HG02981 (cell line): ENCODE results near the gene CAMTA1.

Source experiments
- ATAC-seq: cut with Tn5 transposase; IDR thresholded peaks from one replicate; pipeline ENCODE4 v1.9.1; 2021; ENCODE audit warnings: mild to moderate bottlenecking, moderate library complexity; ENCODE audit not compliant: unreplicated experiment

The CAMTA1 gene

DNA sequence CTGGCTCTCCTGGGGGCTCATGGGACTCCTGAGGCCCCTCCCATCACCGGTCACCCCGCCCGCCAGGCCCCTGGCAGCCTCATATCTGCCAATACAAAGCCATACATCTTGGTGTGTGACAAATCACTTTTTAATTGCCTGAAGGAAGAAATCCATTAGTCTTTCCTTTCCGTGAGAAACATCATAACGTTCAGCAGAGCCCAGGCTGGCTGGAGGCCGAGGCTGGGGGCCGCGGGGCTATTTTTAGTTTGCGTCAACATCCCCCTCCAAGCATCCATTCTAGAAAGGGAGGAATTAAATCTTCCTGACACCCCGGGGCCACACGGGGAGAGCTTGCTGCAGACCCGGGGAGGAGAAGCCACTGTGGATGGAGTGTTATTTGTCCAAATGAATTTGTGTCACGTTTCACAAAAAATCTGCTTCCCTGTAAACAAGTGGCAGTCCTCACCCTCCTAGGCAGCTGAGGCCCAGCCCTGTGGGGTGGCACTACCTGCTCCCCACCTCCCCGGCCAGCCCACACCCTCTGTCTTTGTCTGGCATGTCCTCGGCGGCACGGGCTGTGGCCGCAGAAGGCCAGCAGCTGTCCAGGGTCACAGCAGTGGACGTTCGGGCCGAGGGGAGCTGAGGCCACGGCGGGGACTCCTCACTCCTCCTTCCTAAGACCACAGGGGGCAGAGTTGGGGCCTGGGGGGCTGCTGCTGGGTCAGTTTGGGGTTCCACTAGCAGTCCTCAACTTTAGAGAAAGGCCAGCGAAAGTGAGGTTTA is 749.0 kb downstream of the CAMTA1 start:
- ATAC-seq: no peak

DNA sequence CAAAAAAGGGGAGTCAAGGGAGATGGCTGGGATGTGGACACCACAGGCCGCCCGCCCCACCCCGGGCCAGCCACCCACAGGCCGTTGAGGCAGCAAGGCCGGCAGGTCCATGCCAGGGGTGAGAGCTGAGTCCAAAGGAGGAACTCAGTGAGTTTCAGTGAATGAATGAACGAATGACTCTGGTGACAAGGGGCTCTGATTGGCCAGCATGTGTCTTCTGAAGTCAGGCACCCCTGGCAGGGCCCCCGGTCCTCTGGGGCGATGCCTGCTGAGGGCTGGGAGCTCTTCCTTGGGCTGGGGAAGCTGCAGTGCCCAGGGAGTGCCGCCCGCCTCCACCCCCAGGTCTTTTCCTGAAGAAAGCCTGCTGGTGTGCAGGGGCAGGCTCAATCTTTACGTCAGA is 749.8 kb downstream of the CAMTA1 start:
- no peak for ATAC-seq

GRCh38 chr1:7535934-7536878 is 751.0 kb downstream of the CAMTA1 start:
- ATAC-seq: no peak

GRCh38 chr1:7536891-7537591 is 751.8 kb downstream of the CAMTA1 start:
- no peak for ATAC-seq

DNA sequence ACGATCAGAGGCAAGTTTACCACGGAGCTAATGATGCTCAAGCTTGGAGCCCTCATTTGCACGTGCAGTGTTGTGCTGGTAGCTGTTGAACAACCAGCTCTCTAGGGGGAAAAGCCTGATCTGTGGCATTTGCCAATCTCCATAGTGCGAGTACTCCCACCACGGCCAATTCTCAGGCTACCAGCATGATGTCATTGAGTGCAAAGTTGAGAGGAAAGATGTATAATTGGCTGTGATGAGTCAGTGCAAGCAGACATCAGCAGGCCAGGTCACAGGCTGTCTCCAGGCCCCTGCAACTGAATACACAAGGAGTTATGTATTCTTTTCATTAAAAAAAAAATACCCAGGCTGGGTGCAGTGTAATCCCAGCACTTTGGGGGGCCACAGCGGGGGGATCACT is 752.8 kb downstream of the CAMTA1 start:
- ATAC-seq: no peak

DNA sequence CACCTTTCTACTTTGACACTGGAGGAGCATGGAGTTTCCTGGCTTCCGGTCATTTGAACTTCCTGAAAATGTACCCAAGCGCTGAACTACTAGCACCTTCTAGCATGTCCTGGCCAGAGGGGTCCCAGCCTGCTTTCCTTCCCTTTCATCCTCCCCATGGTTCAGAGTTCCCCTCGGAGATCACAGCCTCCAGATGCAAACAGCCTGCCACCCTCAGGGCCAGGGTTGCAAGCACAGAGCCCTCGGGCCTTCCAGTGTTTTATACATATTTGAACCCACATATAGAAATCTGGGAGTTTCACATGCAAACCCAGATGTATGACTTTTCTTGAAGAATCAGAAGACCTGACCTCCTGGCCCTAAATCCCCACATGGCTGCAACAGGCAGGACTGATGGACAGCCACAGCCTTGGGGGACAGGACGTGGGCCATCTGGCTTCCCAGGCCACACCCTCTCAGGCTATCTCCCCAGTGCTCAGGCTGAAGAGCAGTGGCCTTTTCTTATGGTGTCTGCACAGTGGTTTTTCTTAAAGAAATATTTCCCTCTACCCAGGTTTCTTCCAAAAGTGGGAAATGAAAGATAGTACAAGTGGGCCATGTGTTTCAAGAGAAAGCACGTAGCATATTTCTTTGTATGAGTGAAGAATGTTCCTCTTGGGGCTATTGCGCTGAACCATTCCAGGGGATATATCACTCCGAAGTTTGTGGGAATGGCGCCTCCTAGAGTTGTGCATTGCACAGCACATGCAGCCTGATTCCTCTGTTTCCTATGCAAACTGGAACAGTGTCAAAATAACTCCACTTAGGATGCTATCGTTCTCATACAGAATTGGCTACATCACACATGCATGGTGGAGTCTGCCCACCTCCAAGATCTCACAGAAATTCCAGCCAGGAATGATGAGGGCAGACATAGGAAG is 753.9 kb downstream of the CAMTA1 start:
- no peak for ATAC-seq

DNA sequence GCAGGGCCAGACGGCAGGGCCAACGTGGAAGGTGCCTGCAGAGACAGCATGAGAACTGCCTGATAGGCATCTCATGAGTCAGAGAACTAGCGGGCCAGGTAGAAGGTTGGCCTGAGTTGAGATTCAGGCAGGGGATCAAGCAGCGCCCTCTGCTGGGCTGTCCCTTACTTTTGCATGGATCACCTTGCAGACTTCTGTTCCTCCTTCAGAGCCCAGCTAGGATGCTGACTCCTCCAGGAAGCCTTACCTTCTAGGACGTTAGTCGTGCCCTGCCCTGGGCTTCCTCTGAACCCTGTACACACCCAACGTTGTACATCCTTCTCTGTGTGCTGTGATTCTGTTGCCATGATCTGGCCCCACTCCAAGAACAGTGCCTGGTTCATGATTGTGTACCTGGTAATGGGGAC is 754.5 kb downstream of the CAMTA1 start:
- ATAC-seq: no peak

DNA sequence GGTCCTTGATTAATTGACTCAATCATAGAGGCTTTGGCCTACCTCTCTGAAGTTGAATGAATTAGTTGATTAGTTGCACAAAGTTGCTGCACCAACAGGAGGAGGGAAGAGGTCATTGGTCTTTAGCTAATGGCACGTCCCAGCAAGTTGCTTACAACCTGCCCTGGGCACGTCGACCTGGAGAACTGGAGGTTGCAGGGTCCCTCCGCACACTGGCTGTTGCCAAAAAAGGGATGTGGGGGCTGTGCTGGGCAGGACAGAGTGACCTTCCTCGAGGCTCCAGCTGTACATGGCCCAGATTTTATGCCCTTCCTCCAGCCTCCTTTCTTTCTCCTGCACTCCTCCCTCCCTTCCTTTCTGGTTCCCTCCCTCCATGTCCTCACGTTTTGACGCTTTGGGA is 755.6 kb downstream of the CAMTA1 start:
- ATAC-seq: no peak

- no peak for ATAC-seq
These were observed 756.4 kb downstream of the CAMTA1 start for GRCh38 chr1:7541629-7542028.

DNA sequence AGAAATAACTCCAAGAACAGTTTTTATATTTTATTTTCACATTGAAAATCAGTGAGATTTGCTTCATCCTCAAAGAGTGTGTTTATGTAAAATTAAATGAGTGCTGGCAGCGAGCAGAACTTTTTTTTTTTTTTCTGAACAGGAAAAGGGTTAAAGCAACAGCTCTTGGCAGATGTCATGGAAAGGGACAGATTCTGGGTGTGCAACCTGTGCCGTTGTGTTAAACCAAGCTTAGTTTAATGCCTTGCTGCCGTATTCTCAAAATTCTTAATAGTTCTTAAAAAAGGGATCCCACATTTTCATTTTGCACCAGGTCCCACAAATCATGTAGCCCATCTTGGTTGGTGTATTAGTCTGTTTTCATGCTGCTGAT is 758.5 kb downstream of the CAMTA1 start:
- no peak for ATAC-seq

GRCh38 chr1:7549277-7550161 is 764.3 kb downstream of the CAMTA1 start:
- no peak for ATAC-seq

- no peak for ATAC-seq
These were observed 765.1 kb downstream of the CAMTA1 start for GRCh38 chr1:7550261-7550865.

DNA sequence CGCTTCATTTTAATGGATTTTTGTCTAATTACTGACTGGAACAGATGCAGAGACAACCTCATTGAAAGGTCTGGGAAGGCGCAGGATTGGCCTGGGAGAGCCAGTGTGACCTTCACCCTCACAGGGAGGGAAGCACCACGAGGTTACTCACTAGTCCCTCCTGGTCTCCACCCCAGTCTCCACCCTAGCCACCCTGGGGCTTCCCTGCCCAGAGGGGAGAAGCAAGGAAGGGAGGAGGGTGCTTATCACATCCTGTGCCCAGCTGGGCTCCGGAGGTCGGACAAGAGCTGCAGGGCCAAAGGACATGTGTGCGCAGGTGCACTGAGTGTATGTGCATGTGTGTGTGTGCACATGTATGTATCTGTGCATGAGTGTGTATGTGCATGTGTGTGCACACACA is 765.7 kb downstream of the CAMTA1 start:
- ATAC-seq: no peak

- no peak for ATAC-seq
These were observed 766.2 kb downstream of the CAMTA1 start for GRCh38 chr1:7551442-7551841.

- ATAC-seq: no peak
These were observed 767.1 kb downstream of the CAMTA1 start for GRCh38 chr1:7552402-7552801.

DNA sequence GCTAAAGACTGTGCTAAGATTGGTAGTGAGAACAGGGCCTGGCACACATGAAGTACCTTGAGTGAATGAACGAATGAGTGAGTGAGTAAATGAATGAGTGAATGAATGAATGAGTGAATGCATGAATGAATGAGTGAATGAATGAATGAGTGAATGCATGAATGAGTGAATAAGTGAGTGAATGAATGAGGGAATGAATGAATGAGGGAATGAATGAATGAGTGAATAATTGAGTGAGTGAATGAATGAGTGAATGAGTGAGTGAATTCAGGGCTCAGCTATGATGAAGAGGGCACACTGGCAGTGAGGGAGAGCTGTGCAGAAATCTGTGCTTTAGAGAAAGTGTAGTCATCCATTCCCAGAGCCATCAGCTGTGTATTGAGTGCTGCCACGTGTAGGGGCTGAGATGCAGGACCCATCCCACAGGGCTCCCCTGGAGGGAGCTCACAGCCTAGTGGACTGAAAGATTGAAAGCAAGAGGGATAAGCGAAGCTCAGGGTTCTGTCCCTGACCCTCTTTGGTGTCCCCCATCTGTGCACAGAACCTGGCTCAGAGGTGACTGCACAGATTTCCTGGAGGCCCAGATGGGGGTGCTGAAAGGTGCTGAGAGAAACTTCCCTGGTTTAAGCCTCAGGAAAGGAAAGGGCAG is 767.9 kb downstream of the CAMTA1 start:
- no peak for ATAC-seq

DNA sequence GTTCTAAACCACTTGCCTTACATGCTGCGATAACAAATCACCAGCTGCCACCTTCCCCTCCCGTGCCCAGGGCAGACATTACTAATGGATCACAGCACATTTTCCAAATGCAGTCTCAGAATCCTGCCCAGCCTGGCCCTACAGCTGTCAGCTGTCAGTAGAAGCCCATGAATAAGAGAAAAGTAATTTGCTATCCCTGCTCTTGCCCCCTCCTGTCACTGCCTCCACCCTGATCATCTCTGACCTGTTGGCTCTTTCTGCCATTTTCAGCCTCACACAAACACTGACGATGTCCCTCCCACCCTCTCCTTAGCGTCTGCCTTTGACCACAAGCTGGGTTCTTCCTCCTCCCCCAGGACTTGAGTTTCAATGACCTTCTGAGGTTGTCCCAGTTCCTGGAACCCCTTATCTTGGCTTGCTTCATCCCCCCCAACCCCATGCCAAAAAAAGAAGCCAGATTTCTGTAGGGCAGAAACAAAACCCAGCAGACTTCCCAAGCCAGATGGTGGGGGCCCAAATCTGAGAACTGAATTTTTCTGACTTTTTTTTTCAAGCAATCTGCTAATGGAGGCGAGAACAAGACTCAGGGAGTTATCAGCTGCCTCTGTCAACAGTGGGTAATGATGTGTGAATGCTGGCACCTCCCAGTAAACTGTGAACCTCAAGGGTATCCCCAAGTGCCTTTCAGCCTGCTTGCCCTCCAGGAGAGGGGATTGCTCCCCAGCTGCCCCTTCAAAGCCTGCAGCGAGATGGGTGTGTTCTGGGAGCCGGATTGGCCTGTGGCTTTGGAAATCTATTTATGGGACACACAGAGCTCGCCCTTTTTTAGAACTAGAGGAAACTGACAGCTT is 769.4 kb downstream of the CAMTA1 start:
- no peak for ATAC-seq
